Measurements from ENCODE around the gene BCR. TPM values are rescaled to one million over a fixed set of nuclear protein-coding genes. Genes with fewer than 3 reads are reported as not detected.
A peak's percentile ranks its signal among the peaks of the same experiment; 100 is the strongest.

The BCR gene
- total RNA-seq, 2 experiments from 2014 or later: 60.0 to 64.8 TPM

DNA sequence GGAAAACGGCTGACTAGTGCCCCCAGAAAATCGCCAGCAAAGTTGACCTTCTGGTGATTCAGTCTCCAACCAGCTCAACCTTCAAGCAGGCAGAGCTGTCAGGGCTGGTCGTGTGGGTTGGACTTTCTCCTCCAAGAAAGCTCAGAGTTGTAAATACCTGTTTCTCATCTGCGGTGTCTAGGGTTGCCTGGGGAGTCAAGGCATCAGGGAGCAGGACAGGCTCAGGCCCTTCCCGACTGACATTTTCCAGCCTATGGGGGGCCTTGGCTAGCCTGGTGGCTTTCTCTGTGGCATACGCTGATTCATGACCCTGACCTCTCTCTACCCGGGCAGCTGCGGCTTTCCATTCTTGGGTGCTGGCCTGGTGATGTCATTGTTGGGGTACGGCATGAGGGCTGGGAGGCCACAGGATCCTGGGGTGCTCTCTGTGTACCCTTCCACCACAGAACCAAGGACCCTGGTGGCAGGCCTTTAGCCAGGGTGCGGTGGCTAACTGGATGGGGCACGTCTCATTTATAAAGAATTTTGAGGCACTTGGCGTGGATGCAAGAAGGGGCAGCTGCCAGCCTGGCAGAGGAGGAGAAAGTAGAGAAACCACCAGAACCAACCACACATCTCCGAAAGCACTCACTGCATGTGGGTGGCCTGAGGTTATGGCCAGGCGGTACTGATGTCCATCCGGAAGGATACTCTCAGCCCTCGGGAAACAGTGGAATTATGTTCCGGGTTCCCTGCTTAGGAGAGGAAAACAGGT is 64.9 kb downstream of the BCR start:
- DNase-seq: peak in 1 of 14 experiments; percentile 34
- H3K4me1 Mint-ChIP-seq (ENCODE audit: low read depth): peaks cover 93% of the 10 kb centered on the region
- peak overlapping the region in 1 of 2 donors; percentile 5 for H3K27ac ChIP-seq (ENCODE audit: low read depth in 1 of 2, low read length in 2 of 2)
- no peaks in the 10 kb centered on the region for H3K27me3 ChIP-seq (ENCODE audit: control insufficient read depth in 1 of 2, insufficient read depth in 2 of 2, low read length in 2 of 2)
- POLR2A ChIA-PET: interaction anchor here (1.2 kb wide), 1 partner anchor 10 kb away, joined by 3 read pairs; no protein-coding TSS in a partner anchor
- H3K4me3 Mint-ChIP-seq: no peak overlapping the region
- CTCF ChIA-PET: no interaction called here
- H3K4me1 ChIP-seq (ENCODE audit: insufficient read depth, low read length): peaks cover 97% of the 10 kb centered on the region
- H3K9me3 ChIP-seq (ENCODE audit: control insufficient read depth in 1 of 2, insufficient read depth in 1 of 2, low read length in 2 of 2): no peaks in the 10 kb centered on the region
- TF ChIP-seq, protein P1, sequence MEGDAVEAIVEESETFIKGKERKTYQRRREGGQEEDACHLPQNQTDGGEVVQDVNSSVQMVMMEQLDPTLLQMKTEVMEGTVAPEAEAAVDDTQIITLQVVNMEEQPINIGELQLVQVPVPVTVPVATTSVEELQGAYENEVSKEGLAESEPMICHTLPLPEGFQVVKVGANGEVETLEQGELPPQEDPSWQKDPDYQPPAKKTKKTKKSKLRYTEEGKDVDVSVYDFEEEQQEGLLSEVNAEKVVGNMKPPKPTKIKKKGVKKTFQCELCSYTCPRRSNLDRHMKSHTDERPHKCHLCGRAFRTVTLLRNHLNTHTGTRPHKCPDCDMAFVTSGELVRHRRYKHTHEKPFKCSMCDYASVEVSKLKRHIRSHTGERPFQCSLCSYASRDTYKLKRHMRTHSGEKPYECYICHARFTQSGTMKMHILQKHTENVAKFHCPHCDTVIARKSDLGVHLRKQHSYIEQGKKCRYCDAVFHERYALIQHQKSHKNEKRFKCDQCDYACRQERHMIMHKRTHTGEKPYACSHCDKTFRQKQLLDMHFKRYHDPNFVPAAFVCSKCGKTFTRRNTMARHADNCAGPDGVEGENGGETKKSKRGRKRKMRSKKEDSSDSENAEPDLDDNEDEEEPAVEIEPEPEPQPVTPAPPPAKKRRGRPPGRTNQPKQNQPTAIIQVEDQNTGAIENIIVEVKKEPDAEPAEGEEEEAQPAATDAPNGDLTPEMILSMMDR (IDR thresholded peaks at IDR 0.05): no peak
- ATAC-seq (ENCODE audit: poor library complexity): no peak
- intact Hi-C loops (cut with DNase I, micrococcal nuclease): no loop called here
- no peaks in the 10 kb centered on the region for H3K36me3 Mint-ChIP-seq (ENCODE audit: low read depth)
- peak overlapping the region; percentile 84 for H3K27ac Mint-ChIP-seq
- no peaks in the 10 kb centered on the region for H3K27me3 Mint-ChIP-seq
- no peaks in the 10 kb centered on the region for H3K36me3 ChIP-seq (ENCODE audit: insufficient read depth, low read length)
- no peak overlapping the region for H3K4me3 ChIP-seq (ENCODE audit: low read length)
- H3K9me3 Mint-ChIP-seq: no peaks in the 10 kb centered on the region

DNA sequence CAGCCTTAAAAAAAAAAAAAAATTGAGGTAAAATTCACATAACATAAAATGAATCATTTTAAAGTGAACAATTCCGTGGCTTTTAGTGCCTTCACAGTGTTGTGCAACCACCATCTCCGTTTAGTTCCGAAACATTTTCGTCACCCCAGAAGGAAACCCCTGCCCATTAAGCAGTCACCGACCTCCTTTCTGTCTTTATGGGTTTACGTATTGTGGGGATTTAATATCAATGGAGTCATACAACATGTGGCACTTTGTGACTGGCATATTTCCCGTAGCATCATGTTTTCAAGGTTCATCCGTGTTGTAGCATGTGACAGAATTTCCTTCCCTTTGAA is 65.5 kb downstream of the BCR start:
- TF ChIP-seq, protein P1 (IDR thresholded peaks at IDR 0.05): no peak
- no peaks in the 10 kb centered on the region for H3K36me3 ChIP-seq (ENCODE audit: insufficient read depth, low read length)
- no peaks in the 10 kb centered on the region for H3K36me3 Mint-ChIP-seq (ENCODE audit: low read depth)
- no peaks in the 10 kb centered on the region for H3K27me3 ChIP-seq (ENCODE audit: control insufficient read depth in 1 of 2, insufficient read depth in 2 of 2, low read length in 2 of 2)
- H3K9me3 Mint-ChIP-seq: no peaks in the 10 kb centered on the region
- DNase-seq: peak in 2 of 14 experiments; percentile 45 to 57
- ChIA-PET POLR2A (interaction anchor here (1.2 kb wide), 1 partner anchor 10 kb away, joined by 3 read pairs; no protein-coding TSS in a partner anchor), CTCF (no interaction called here)
- peaks cover 97% of the 10 kb centered on the region for H3K4me1 ChIP-seq (ENCODE audit: insufficient read depth, low read length)
- no peaks in the 10 kb centered on the region for H3K27me3 Mint-ChIP-seq
- H3K4me3 Mint-ChIP-seq: peak overlapping the region; percentile 49
- no peak for ATAC-seq (ENCODE audit: poor library complexity)
- no peak overlapping the region for H3K4me3 ChIP-seq (ENCODE audit: low read length)
- H3K27ac ChIP-seq (ENCODE audit: low read depth in 1 of 2, low read length in 2 of 2): peak overlapping the region in 1 of 2 donors; percentile 5
- intact Hi-C loops (cut with DNase I, micrococcal nuclease): no loop called here
- peaks cover 94% of the 10 kb centered on the region for H3K4me1 Mint-ChIP-seq (ENCODE audit: low read depth)
- H3K9me3 ChIP-seq (ENCODE audit: control insufficient read depth in 1 of 2, insufficient read depth in 1 of 2, low read length in 2 of 2): no peaks in the 10 kb centered on the region
- H3K27ac Mint-ChIP-seq: peak overlapping the region; percentile 84

DNA sequence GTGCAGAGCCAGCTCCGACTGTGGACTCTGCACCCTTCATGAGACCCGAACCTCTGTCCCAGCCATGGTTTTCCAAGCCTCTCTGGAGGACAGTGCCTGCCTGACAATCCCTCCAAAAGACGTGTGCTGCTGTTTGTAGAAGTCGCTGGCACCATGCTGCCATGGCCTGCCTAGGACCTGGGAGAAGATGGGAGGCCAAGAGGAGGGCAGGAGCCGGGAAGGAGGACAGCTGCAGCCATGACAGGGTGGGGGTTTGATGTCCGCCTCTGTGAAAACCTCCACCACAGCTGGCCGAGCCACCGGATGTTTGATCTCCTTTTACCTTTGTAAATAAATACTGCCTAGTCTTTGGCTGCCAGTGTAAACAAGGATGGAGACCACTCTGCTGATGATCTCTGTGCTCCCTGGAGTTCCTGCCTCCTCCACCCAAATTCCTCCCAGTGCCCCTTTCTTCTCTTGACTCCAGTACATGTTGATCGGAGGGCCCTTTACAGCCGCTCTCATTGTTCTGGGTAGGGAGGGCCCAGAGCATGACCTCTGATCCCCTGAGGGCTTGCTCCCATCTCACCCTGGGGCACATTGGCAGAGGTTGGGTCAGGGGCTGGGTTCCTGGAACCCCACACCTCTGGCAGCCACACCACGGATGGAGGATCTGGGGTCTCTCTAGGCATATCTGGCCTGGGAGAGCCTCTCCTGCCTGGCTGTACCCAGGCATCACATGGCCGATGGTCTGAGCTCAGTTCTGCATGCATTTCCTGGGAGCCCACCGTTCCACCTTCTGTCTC is 66.9 kb downstream of the BCR start:
- no peaks in the 10 kb centered on the region for H3K9me3 ChIP-seq (ENCODE audit: control insufficient read depth in 1 of 2, insufficient read depth in 1 of 2, low read length in 2 of 2)
- H3K27me3 ChIP-seq (ENCODE audit: control insufficient read depth in 1 of 2, insufficient read depth in 2 of 2, low read length in 2 of 2): no peaks in the 10 kb centered on the region
- no peak overlapping the region for H3K27ac ChIP-seq (ENCODE audit: low read depth in 1 of 2, low read length in 2 of 2)
- POLR2A ChIA-PET: interaction anchor here (1.0 kb wide), 1 partner anchor 28 kb away, joined by 3 read pairs; no protein-coding TSS in a partner anchor
- no peaks in the 10 kb centered on the region for H3K36me3 ChIP-seq (ENCODE audit: insufficient read depth, low read length)
- Mint-ChIP-seq H3K27me3 (no peaks in the 10 kb centered on the region), H3K9me3 (no peaks in the 10 kb centered on the region), H3K27ac (peak overlapping the region; percentile 51), H3K4me1 (ENCODE audit: low read depth) (peaks cover 91% of the 10 kb centered on the region), H3K36me3 (ENCODE audit: low read depth) (no peaks in the 10 kb centered on the region), H3K4me3 (no peak overlapping the region)
- CTCF ChIA-PET: interaction anchor here (1.1 kb wide), 1 partner anchor 69 kb away, joined by 3 read pairs; no protein-coding TSS in a partner anchor
- no peak for ATAC-seq (ENCODE audit: poor library complexity)
- intact Hi-C loops (cut with DNase I, micrococcal nuclease): no loop called here
- TF ChIP-seq, protein P1 (IDR thresholded peaks at IDR 0.05): no peak
- peaks cover 94% of the 10 kb centered on the region for H3K4me1 ChIP-seq (ENCODE audit: insufficient read depth, low read length)
- DNase-seq: no peak
- no peak overlapping the region for H3K4me3 ChIP-seq (ENCODE audit: low read length)
